Right lobe of liver (tissue), 4 donors: Measurements from ENCODE around the gene ADGRV1.

Experiments used
- POLR2A ChIP-seq: fragments of 450-650 bp; IDR thresholded peaks from one replicate; pipeline ENCODE4 v1.6.1; 2017; ENCODE audit warnings: antibody characterized with exemption, mild to moderate bottlenecking
- TF ChIP-seq, protein P1 (sequence below), 4 donors: fragments of 200-600 bp in 3 of 4; fragments of 450-650 bp in 1 of 4; IDR thresholded peaks; one replicate each; pipeline versions ENCODE4 v1.5.1 to v1.8.0; 2016 to 2022; ENCODE audit warnings: antibody characterized with exemption in 4 of 4, mild to moderate bottlenecking in 2 of 4
- donor health status: DM: no; HTN: no; CAD: no.
- donor health status: DM: no; HTN: no; CAD: no.
- donor health status: DM: no; HTN: yes; CAD: no.

DNA sequence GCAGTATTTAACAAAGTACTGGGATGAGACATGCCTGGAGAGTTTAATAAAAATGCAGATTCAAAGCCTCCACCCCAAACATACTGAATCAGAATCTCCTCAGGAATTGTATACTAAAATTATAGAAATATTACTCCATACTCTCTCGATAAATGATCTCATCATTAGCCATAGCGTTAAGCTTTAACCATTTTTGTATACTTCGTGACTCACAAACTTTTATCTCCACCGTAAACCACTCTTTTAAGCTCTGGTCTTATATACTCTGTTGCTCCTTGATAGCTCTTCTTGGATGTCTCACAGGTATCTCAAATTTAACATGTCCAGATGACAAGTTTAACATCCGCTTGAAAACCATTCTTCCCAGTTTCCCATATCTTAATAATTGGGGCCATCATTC is 327.8 kb downstream of the ADGRV1 start:
- no peak for TF ChIP-seq POLR2A
- TF ChIP-seq, protein P1, sequence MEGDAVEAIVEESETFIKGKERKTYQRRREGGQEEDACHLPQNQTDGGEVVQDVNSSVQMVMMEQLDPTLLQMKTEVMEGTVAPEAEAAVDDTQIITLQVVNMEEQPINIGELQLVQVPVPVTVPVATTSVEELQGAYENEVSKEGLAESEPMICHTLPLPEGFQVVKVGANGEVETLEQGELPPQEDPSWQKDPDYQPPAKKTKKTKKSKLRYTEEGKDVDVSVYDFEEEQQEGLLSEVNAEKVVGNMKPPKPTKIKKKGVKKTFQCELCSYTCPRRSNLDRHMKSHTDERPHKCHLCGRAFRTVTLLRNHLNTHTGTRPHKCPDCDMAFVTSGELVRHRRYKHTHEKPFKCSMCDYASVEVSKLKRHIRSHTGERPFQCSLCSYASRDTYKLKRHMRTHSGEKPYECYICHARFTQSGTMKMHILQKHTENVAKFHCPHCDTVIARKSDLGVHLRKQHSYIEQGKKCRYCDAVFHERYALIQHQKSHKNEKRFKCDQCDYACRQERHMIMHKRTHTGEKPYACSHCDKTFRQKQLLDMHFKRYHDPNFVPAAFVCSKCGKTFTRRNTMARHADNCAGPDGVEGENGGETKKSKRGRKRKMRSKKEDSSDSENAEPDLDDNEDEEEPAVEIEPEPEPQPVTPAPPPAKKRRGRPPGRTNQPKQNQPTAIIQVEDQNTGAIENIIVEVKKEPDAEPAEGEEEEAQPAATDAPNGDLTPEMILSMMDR (IDR thresholded peaks at IDR 0.05) = no peak
